Dedifferentiated amniotic fluid mesenchymal stem cell (primary cell): Measurements from ENCODE around the gene TUBG2.
"Not testable (repeated sequence)": the region's sequence is repeated elsewhere in the genome, so short reads cannot be mapped to it uniquely, and the experiment has no call there.

Experiments used
- DNase-seq: peaks from one replicate; pipeline ENCODE4 v3.0.0-alpha.2; 2016; ENCODE audit errors: extremely low spot score

TUBG2 gene

GRCh38 chr17:42653179-42654124 is 5.6 kb upstream of the TUBG2 start:
- peak; percentile 86 for DNase-seq

- DNase-seq = no peak
Observed at GRCh38 chr17:42655528-42655927, 3.6 kb upstream of the TUBG2 start.

GRCh38 chr17:42657824-42658588 is 1.1 kb upstream of the TUBG2 start:
- DNase-seq = no peak

GRCh38 chr17:42659932-42660274 is 819 bp downstream of the TUBG2 start:
- not testable (repeated sequence) for DNase-seq

GRCh38 chr17:42660692-42661345 is 1.7 kb downstream of the TUBG2 start:
- no peak for DNase-seq

GRCh38 chr17:42665581-42666001 is 6.5 kb downstream of the TUBG2 start:
- no peak for DNase-seq

GRCh38 chr17:42666126-42666525 is 7.0 kb downstream of the TUBG2 start:
- DNase-seq = not testable (repeated sequence)

- DNase-seq = peak; percentile 83
Observed at GRCh38 chr17:42667088-42667951, 8.2 kb downstream of the TUBG2 start.

GRCh38 chr17:42669705-42669976 is 10.6 kb downstream of the TUBG2 start:
- DNase-seq = no peak

GRCh38 chr17:42669977-42670788 is 11.1 kb downstream of the TUBG2 start:
- no peak for DNase-seq

- no peak for DNase-seq
Observed at GRCh38 chr17:42670789-42671657, 11.9 kb downstream of the TUBG2 start.

GRCh38 chr17:42672038-42672437 is 13.0 kb downstream of the TUBG2 start:
- DNase-seq = no peak

- no peak for DNase-seq
Observed at GRCh38 chr17:42673266-42673884, 14.3 kb downstream of the TUBG2 start.

- no peak for DNase-seq
Observed at GRCh38 chr17:42673885-42674754, 15.0 kb downstream of the TUBG2 start.

GRCh38 chr17:42674755-42675347 is 15.8 kb downstream of the TUBG2 start:
- DNase-seq = no peak

- DNase-seq = no peak
Observed at GRCh38 chr17:42675348-42675964, 16.4 kb downstream of the TUBG2 start.

- DNase-seq = peak; percentile 16
Observed at GRCh38 chr17:42675965-42676423, 16.9 kb downstream of the TUBG2 start.
